AG04450 (cell line): ENCODE results near the gene CCL2. TPM values are rescaled to one million over a fixed set of nuclear protein-coding genes. Genes with fewer than 3 reads are reported as not detected.

ENCODE experiments used
- CTCF ChIA-PET: fragments of 300-600, 350-600 bp; formaldehyde crosslinking; extraction: SDS; loops from one replicate; lab custom pipeline; 2022; ENCODE audit warnings: antibody characterized with exemption, inconsistent platforms; lab: Charles Lee
- POLR2A ChIA-PET: fragments of 350-600 bp; formaldehyde crosslinking; extraction: SDS; loops from one replicate; lab custom pipeline; 2021; ENCODE audit warnings: antibody characterized with exemption, inconsistent platforms; lab: Yijun Ruan, JAX
- DNase-seq: peaks from one replicate; pipeline ENCODE4 v3.0.0-alpha.2; 2011; ENCODE audit warnings: low read depth, low spot score
- H3K27ac ChIP-seq: one replicate; pipeline ENCODE4 v1.5.1; 2012; ENCODE audit warnings: low read depth, low read length, control low read depth
- H3K27me3 ChIP-seq: one replicate; pipeline ENCODE4 v1.6.0; 2012; ENCODE audit warnings: low read length; ENCODE audit not compliant: control insufficient read depth, insufficient read depth
- H3K4me3 ChIP-seq: 2 replicates; pipeline ENCODE4 v1.5.1; 2011; ENCODE audit warnings: mild to moderate bottlenecking, low read depth, low read length, control low read depth
- H3K9me3 ChIP-seq: 2 replicates; pipeline ENCODE4 v1.5.1; 2012; ENCODE audit warnings: low read length; ENCODE audit not compliant: control insufficient read depth, insufficient read depth
- polyA plus RNA-seq: library from polyadenylated mRNA; depleted of rRNA; stranded (reverse); fragments of >200 nt; gene quantifications from 2 replicates; pipeline ENCODE4 v1.2.3, GENCODE V29; 2011
- TF ChIP-seq, protein P1 (sequence below): IDR thresholded peaks from 2 replicates; pipeline ENCODE4 v1.5.1; 2011; ENCODE audit warnings: low read depth, low read length, control low read depth, inconsistent platforms

The CCL2 gene
- polyA plus RNA-seq, 1 experiment, result 119 TPM

DNA sequence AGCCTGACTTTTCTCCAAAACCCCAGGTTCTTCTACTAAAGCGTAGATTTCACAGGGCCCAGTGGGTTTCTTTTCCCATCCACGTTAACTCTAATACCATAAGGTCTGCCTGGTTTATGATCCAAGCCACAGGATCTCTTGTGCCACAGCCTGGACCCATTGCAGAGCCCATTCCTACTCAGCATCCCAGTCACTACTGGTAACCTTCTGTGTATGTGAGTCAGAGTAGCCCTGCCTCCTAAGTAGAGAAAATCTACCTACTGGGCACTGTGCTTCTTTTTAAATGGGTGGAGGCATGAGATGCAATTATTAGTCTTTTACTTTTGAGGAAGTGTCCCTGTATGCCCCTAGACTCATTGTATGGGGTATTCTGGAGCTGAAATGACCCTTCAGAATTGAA is 43.9 kb downstream of the CCL2 start:
- no peaks in the 10 kb centered on the region for H3K9me3 ChIP-seq
- no peak overlapping the region for H3K4me3 ChIP-seq
- DNase-seq, result no peak
- TF ChIP-seq, protein P1, sequence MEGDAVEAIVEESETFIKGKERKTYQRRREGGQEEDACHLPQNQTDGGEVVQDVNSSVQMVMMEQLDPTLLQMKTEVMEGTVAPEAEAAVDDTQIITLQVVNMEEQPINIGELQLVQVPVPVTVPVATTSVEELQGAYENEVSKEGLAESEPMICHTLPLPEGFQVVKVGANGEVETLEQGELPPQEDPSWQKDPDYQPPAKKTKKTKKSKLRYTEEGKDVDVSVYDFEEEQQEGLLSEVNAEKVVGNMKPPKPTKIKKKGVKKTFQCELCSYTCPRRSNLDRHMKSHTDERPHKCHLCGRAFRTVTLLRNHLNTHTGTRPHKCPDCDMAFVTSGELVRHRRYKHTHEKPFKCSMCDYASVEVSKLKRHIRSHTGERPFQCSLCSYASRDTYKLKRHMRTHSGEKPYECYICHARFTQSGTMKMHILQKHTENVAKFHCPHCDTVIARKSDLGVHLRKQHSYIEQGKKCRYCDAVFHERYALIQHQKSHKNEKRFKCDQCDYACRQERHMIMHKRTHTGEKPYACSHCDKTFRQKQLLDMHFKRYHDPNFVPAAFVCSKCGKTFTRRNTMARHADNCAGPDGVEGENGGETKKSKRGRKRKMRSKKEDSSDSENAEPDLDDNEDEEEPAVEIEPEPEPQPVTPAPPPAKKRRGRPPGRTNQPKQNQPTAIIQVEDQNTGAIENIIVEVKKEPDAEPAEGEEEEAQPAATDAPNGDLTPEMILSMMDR, result no peak
- H3K27me3 ChIP-seq, result no peaks in the 10 kb centered on the region
- peak overlapping the region; percentile 58 for H3K27ac ChIP-seq
- POLR2A ChIA-PET, result interaction anchor here (2.5 kb wide), 1 partner anchor 23 kb away, joined by 11 read pairs; no protein-coding TSS in a partner anchor
- CTCF ChIA-PET, result interaction anchor here (4.4 to 14.2 kb wide), 2 partner anchors 62 to 98 kb away, joined by 27 to 192 read pairs; partner anchors contain the start of gene CCL1

DNA sequence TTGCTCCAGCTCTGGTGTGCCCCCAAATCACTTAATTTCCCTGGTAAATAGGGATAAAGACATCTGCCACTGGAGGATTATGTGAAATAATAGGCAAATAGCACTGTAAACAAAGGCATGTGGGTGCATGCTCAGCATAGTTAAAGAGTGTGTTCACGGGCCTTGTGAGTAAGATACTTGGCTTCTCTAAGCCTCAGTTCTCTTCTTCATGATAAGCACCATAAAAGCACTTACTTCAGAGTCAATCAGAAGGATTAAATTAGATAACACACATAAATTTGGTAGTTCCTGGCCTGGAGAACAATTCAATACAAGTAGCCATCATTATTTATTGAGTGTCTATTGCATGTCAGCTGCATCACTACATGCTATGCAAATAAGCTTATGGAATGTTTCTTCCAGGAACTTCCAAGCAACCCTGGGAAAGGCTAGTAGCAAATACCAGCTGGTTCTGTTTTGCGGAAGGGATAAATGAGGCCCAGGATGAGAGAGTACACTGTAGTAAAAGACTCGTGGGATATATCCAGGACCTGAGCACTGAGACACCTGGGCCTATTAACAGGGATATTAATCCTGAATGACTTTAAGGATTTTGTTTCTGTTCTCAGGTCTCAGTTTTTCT is 45.0 kb downstream of the CCL2 start:
- no peaks in the 10 kb centered on the region for H3K9me3 ChIP-seq
- POLR2A ChIA-PET, result interaction anchor here (1.4 to 2.6 kb wide), 3 partner anchors 24 to 48 kb away, joined by 5 to 11 read pairs (median 11); partner anchors contain the start of gene CCL2
- DNase-seq, result no peak
- no peak overlapping the region for H3K4me3 ChIP-seq
- no peaks in the 10 kb centered on the region for H3K27me3 ChIP-seq
- TF ChIP-seq, protein P1, result no peak
- CTCF ChIA-PET, result interaction anchor here (4.4 to 14.2 kb wide), 2 partner anchors 61 to 99 kb away, joined by 27 to 192 read pairs; partner anchors contain the start of gene CCL1
- peak overlapping the region; percentile 88 for H3K27ac ChIP-seq

DNA sequence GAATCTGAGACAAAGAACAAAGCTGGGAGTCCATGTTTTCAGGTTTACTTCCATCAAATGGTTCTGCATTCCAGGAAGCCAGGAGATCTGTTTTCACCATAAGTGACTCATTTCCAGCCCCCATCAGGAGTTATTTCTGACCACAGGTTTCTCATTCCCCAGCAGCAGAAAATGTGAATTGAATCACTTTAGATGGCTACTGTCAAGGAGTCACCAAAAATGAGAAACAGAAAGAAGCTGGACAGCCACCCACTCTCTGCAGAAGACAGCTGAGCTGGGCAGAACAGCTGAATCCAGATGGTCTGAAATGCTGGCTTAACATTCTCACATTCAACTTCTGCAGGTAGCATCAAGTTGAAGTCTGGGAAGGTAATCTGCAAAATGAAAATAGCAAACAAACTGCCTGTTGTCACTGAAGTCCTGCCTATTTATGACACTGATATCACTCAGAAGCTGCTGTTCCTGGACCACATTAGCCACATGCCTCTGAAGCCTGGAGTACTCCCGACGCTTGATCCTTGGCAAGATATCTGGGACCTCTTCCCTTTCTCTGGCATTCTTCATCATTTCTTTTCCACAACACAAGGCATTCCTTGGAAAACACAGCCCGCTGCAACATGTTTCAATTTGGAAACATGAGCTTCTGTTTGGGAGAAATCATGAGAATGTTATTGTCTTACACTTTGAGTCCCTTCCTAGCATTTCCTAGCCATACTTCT is 45.7 kb downstream of the CCL2 start:
- Histone ChIP-seq H3K27me3 (no peaks in the 10 kb centered on the region), H3K27ac (peak overlapping the region; percentile 88), H3K9me3 (no peaks in the 10 kb centered on the region), H3K4me3 (no peak overlapping the region)
- ChIA-PET POLR2A (interaction anchor here (0.6 to 2.6 kb wide), 9 partner anchors 15 to 1480 kb away, joined by 3 to 11 read pairs (median 3); partner anchors contain the start of genes CCL11 and CCL2), CTCF (interaction anchor here (1.0 to 14.2 kb wide), 5 partner anchors 19 to 130 kb away, joined by 3 to 192 read pairs (median 4); partner anchors contain the start of genes CCL1 and CCL8)
- no peak for DNase-seq
- TF ChIP-seq, protein P1, result no peak

DNA sequence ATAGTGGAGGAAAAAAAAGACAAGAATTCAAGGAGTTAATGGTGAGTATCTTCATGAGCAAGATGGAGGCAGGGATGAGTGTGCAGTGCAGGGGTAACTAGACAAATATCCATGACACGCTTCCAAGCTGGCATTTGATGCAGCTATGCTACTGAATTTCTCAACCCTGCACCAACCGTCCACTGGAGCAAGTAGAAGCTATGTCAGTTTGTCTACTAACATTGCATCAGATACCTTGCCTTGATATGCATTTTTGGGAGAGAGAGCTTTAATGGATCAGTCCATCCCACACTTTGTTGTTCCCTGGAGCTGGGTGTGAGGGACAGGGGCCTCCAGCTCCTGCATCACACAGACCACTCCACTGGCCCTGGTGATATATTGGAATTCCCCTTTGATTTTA is 46.9 kb downstream of the CCL2 start:
- no peak overlapping the region for H3K4me3 ChIP-seq
- ChIA-PET POLR2A (interaction anchor here (1.1 to 2.6 kb wide), 2 partner anchors 11 to 47 kb away, joined by 3 to 11 read pairs; partner anchors contain the start of gene CCL2), CTCF (interaction anchor here (1.1 to 14.2 kb wide), 3 partner anchors 17 to 101 kb away, joined by 3 to 192 read pairs (median 27); partner anchors contain the start of genes CCL1 and CCL8)
- no peak for DNase-seq
- no peak overlapping the region for H3K27ac ChIP-seq
- H3K9me3 ChIP-seq, result no peaks in the 10 kb centered on the region
- TF ChIP-seq, protein P1, result no peak
- no peaks in the 10 kb centered on the region for H3K27me3 ChIP-seq
